Measurements from ENCODE around the gene METTL4. TPM values are rescaled to one million over a fixed set of nuclear protein-coding genes. Genes with fewer than 3 reads are reported as not detected.

The METTL4 gene
- total RNA-seq, 1 donor from 2014 or later = 9.8 TPM

DNA sequence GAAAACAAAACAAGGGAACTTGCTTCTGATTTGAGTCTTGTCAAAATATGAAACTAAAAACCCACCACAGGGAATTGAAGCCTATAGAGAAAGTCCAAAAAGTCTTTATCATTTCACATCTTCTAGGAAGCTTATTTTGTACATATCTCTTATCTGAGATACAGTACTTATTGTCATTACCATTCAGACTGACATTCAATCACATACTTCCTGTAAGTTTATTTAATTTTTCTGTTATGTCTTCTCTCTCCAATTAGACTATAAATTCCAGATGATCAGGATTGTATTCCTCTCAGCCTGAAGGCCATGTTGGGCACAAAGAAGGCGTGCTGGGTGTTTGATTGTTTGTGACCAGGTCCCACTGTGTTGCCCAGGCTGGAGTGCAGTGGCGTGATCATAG, 59.2 kb downstream of the METTL4 start:
- TF ChIP-seq, protein P1, sequence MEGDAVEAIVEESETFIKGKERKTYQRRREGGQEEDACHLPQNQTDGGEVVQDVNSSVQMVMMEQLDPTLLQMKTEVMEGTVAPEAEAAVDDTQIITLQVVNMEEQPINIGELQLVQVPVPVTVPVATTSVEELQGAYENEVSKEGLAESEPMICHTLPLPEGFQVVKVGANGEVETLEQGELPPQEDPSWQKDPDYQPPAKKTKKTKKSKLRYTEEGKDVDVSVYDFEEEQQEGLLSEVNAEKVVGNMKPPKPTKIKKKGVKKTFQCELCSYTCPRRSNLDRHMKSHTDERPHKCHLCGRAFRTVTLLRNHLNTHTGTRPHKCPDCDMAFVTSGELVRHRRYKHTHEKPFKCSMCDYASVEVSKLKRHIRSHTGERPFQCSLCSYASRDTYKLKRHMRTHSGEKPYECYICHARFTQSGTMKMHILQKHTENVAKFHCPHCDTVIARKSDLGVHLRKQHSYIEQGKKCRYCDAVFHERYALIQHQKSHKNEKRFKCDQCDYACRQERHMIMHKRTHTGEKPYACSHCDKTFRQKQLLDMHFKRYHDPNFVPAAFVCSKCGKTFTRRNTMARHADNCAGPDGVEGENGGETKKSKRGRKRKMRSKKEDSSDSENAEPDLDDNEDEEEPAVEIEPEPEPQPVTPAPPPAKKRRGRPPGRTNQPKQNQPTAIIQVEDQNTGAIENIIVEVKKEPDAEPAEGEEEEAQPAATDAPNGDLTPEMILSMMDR (conservative IDR thresholded peaks at IDR 0.05) = no peak
- H3K4me3 Mint-ChIP-seq = no peak overlapping the region

DNA sequence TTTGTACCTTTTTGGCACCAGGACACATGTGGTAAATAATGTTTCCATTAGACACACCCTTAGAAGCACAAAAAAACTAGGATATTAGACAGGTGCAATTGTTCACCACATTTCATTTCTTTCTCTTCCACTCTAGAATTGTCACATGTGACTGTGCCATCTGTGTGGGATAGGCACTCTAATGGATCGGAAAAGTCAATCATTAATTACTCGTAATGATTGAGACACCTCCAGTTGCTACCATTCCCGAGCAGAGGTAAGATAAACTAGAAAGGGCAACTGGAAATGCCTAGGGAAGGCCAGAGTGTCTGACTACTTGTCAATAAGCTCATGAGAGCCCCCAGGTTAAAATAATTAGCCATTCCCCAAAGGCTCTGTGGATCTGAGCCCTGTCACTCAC, 59.9 kb downstream of the METTL4 start:
- H3K4me1 Mint-ChIP-seq (ENCODE audit: unreplicated experiment) = peaks cover 8% of the 10 kb centered on the region
- H3K36me3 Mint-ChIP-seq = no peaks in the 10 kb centered on the region
- H3K4me3 Mint-ChIP-seq = no peak overlapping the region
- H3K27me3 Mint-ChIP-seq = no peaks in the 10 kb centered on the region
- DNase-seq (ENCODE audit: extremely low spot score, unreplicated experiment) = no peak
- TF ChIP-seq, protein P1 (conservative IDR thresholded peaks at IDR 0.05) = no peak
- H3K27ac Mint-ChIP-seq = no peak overlapping the region
- H3K9me3 Mint-ChIP-seq = no peaks in the 10 kb centered on the region

More for the DNA sequence above, 59.2 kb downstream of the METTL4 start:
- H3K36me3 Mint-ChIP-seq = no peaks in the 10 kb centered on the region
- no peak for DNase-seq (ENCODE audit: extremely low spot score, unreplicated experiment)
- H3K27me3 Mint-ChIP-seq = no peaks in the 10 kb centered on the region
- H3K27ac Mint-ChIP-seq = no peak overlapping the region
- H3K4me1 Mint-ChIP-seq (ENCODE audit: unreplicated experiment) = peaks cover 8% of the 10 kb centered on the region
- H3K9me3 Mint-ChIP-seq = no peaks in the 10 kb centered on the region

DNA sequence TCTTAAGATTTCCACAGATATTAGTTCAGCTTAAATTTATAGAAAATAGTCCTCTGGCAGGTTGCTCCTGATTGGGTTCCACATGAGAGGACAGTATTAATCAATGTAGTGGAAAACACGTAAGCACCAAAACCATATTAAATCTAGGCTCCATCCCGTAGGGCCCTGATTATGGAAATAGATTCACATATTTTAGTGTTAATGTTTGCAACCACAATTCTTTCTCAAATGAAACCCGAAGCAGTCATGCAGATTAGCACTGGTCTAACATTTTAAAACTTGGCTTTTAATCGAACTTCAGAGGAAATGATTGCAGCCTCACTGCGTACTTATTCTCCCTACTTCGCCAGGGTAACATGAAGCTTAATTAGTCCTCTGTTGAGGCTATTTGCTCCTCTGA, 60.9 kb downstream of the METTL4 start:
- no peak for DNase-seq (ENCODE audit: extremely low spot score, unreplicated experiment)
- TF ChIP-seq, protein P1 (conservative IDR thresholded peaks at IDR 0.05) = no peak
- Mint-ChIP-seq H3K4me3 (no peak overlapping the region), H3K27me3 (no peaks in the 10 kb centered on the region), H3K27ac (no peak overlapping the region), H3K9me3 (no peaks in the 10 kb centered on the region), H3K4me1 (ENCODE audit: unreplicated experiment) (peaks cover 3% of the 10 kb centered on the region), H3K36me3 (no peaks in the 10 kb centered on the region)

DNA sequence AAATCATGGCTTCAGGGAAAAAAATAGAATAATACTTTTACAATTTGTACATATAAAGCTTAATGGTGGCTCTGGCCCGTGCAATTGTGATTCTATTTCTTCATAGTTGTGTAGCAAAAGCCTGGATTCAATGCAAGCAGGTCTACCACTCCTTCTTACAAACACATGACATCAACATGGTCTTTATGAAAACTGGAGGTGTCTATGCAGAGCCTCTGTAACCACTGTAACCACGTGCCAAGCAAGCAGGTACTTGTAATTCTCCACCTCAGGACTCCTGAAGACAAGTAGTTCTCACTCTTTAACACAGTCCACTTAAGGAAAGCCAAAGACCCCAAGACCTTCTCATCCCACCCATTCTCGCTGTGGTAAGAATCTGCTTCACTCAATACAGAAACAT, 62.6 kb downstream of the METTL4 start:
- no peaks in the 10 kb centered on the region for H3K36me3 Mint-ChIP-seq
- H3K27ac Mint-ChIP-seq = no peak overlapping the region
- no peak overlapping the region for H3K4me3 Mint-ChIP-seq
- TF ChIP-seq, protein P1 (conservative IDR thresholded peaks at IDR 0.05) = no peak
- no peaks in the 10 kb centered on the region for H3K27me3 Mint-ChIP-seq
- H3K9me3 Mint-ChIP-seq = no peaks in the 10 kb centered on the region
- no peak for DNase-seq (ENCODE audit: extremely low spot score, unreplicated experiment)
- no peaks in the 10 kb centered on the region for H3K4me1 Mint-ChIP-seq (ENCODE audit: unreplicated experiment)

DNA sequence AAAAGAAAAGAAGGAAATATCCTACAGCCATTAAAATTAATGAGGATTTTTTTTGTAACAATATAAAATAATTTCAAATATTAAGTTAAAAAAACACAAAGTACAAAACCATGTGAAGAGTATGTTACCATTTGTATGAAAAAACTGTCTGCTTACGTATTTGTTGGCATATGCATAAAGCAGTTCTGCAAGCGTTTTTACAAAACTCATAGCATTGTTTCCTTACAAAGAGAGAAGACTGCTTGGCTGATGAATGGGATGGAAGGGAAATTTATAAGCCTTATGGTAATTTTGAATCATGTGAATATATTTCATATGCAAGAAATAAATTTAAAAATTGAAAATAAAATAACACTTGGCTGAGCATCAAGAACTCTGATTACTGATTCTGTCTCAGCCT, 63.1 kb downstream of the METTL4 start:
- Mint-ChIP-seq H3K4me3 (no peak overlapping the region), H3K27me3 (no peaks in the 10 kb centered on the region), H3K36me3 (no peaks in the 10 kb centered on the region), H3K27ac (no peak overlapping the region), H3K4me1 (ENCODE audit: unreplicated experiment) (no peaks in the 10 kb centered on the region), H3K9me3 (no peaks in the 10 kb centered on the region)
- no peak for DNase-seq (ENCODE audit: extremely low spot score, unreplicated experiment)
- TF ChIP-seq, protein P1 (conservative IDR thresholded peaks at IDR 0.05) = no peak

DNA sequence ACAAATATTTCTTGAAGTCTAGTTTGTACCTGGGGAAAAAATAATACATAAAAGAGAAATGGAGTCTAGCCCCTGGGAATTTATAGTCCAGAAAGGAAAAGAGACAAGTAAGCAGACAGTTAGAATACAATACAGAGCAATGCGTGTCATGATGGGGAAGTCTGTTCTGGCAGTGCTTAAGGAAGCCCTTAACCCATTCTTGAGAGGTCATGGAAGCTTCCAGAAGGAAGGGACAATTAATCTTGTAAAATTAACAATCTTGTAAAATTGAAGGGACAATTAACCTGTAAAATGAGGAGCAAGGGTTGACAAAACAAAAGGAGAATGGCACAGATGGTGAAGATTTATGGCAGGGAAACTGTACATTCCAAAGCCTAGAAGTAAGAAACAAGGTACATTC, 66.7 kb downstream of the METTL4 start:
- TF ChIP-seq, protein P1 (conservative IDR thresholded peaks at IDR 0.05) = no peak
- Mint-ChIP-seq H3K4me3 (no peak overlapping the region), H3K27me3 (no peaks in the 10 kb centered on the region), H3K36me3 (no peaks in the 10 kb centered on the region), H3K4me1 (ENCODE audit: unreplicated experiment) (no peaks in the 10 kb centered on the region), H3K9me3 (no peaks in the 10 kb centered on the region), H3K27ac (no peak overlapping the region)
- DNase-seq (ENCODE audit: extremely low spot score, unreplicated experiment) = no peak

All from type B pancreatic cell (in vitro differentiated cells).